Upper lobe of right lung (tissue), 1 donor: ENCODE data around the gene CEP126. TPM values are rescaled to one million over a fixed set of nuclear protein-coding genes. Genes with fewer than 3 reads are reported as not detected.
A peak's percentile ranks its signal among the peaks of the same experiment; 100 is the strongest.

Experiments
- ATAC-seq: fragments of 200-7000 bp; cut with Tn5 transposase; one replicate; pipeline ENCODE4 v1.9.1; 2020; ENCODE audit warnings: mild to moderate bottlenecking, moderate library complexity
- DNase-seq: peaks from one replicate; pipeline ENCODE4 v3.0.0-alpha.2; 2020
- H3K27ac ChIP-seq: fragments of 200-600 bp; one replicate; pipeline ENCODE4 v1.8.0; 2022
- H3K27me3 ChIP-seq: fragments of 200-600 bp; one replicate; pipeline ENCODE4 v1.8.0; 2022; ENCODE audit warnings: mild to moderate bottlenecking
- H3K36me3 ChIP-seq: fragments of 200-600 bp; one replicate; pipeline ENCODE4 v1.8.0; 2022
- H3K4me1 ChIP-seq: fragments of 200-600 bp; one replicate; pipeline ENCODE4 v1.8.0; 2022
- H3K4me3 ChIP-seq: fragments of 200-600 bp; one replicate; pipeline ENCODE4 v1.8.0; 2022; ENCODE audit warnings: mild to moderate bottlenecking
- H3K9me3 ChIP-seq: fragments of 200-600 bp; one replicate; pipeline ENCODE4 v1.8.0; 2022
- intact Hi-C: fragments of 100-400 bp; cut with DNase I; formaldehyde crosslinking; loops from one replicate; pipeline ENCODE4 v1.11.0; 2022
- total RNA-seq: library from RNA; stranded (reverse); fragmentation: NEBNext Ultra II Directional; extraction: Animal tissue kit (Norgen Biotek cat#: 25700); gene quantifications from one replicate; pipeline ENCODE4 v1.2.1, GENCODE V29; 2021
- TF ChIP-seq, protein P1 (sequence below): fragments of 200-600 bp; IDR thresholded peaks from one replicate; pipeline ENCODE4 v1.8.0; 2022; ENCODE audit warnings: antibody characterized with exemption
- donor health status: DM: no; HTN: yes; CAD: no; lungs with severe emphysema.

Gene CEP126
- total RNA-seq, 1 donor from 2014 or later = 4.3 TPM

- no peaks in the 10 kb centered on the region for H3K9me3 ChIP-seq
- no peaks in the 10 kb centered on the region for H3K4me1 ChIP-seq
- H3K27ac ChIP-seq = no peak overlapping the region
- H3K4me3 ChIP-seq = no peak overlapping the region
- no peaks in the 10 kb centered on the region for H3K36me3 ChIP-seq
- H3K27me3 ChIP-seq = no peaks in the 10 kb centered on the region
- no peak for DNase-seq
- no peak for ATAC-seq
- intact Hi-C loops = no loop called here
- TF ChIP-seq, protein P1, sequence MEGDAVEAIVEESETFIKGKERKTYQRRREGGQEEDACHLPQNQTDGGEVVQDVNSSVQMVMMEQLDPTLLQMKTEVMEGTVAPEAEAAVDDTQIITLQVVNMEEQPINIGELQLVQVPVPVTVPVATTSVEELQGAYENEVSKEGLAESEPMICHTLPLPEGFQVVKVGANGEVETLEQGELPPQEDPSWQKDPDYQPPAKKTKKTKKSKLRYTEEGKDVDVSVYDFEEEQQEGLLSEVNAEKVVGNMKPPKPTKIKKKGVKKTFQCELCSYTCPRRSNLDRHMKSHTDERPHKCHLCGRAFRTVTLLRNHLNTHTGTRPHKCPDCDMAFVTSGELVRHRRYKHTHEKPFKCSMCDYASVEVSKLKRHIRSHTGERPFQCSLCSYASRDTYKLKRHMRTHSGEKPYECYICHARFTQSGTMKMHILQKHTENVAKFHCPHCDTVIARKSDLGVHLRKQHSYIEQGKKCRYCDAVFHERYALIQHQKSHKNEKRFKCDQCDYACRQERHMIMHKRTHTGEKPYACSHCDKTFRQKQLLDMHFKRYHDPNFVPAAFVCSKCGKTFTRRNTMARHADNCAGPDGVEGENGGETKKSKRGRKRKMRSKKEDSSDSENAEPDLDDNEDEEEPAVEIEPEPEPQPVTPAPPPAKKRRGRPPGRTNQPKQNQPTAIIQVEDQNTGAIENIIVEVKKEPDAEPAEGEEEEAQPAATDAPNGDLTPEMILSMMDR = no peak
Measured at GRCh38 chr11:101907815-101908214, 7.0 kb upstream of the CEP126 start.

GRCh38 chr11:101909087-101909486 lies 5.7 kb upstream of the CEP126 start:
- ATAC-seq = no peak
- H3K4me3 ChIP-seq = no peak overlapping the region
- intact Hi-C loops = no loop called here
- no peaks in the 10 kb centered on the region for H3K9me3 ChIP-seq
- no peaks in the 10 kb centered on the region for H3K36me3 ChIP-seq
- no peaks in the 10 kb centered on the region for H3K4me1 ChIP-seq
- TF ChIP-seq, protein P1 = no peak
- H3K27me3 ChIP-seq = no peaks in the 10 kb centered on the region
- H3K27ac ChIP-seq = no peak overlapping the region
- no peak for DNase-seq

DNA sequence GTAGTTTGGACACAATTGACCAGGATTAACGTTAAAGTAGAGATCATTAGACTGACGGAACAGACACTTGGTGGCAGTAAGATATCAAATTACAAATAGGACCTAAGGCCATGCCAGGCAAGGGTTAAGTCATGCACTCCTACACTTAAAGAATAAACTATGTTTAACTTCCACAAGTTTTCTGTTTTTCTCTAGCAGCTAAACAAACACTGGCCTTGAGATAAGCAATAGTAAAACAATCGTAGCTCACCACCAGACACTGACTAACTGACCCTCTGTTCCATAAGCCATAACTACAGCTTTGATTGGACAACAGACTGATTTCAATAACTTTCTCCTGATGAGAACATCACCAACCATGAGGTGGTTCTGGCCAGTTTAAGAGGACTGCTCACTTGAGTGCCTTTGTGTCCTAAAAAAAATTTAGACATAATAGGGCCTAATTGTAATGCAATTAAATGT lies 2.0 kb upstream of the CEP126 start:
- Histone ChIP-seq H3K27ac (no peak overlapping the region), H3K36me3 (no peaks in the 10 kb centered on the region), H3K27me3 (no peaks in the 10 kb centered on the region), H3K4me1 (no peaks in the 10 kb centered on the region), H3K9me3 (no peaks in the 10 kb centered on the region), H3K4me3 (no peak overlapping the region)
- ATAC-seq (no peak), DNase-seq (no peak)
- TF ChIP-seq, protein P1 = no peak
- intact Hi-C loops = no loop called here

DNA sequence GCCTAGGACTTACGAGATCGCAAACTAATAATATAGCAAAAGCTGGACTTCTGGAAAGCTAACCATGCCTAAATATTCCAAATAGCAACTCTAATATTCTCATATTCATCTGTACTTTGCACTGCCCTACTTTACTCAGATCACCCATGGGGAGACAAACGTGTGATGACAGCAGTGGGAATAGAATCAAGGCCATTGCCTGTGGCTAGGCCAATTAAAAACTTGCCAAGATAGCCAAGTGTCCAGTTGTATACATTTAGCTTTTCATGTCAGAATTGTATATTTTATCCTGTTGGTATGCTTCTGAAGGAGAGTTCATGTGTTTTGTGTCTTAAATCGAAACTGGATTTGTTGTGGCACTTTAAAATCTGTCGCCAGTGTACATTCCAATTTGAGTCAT lies 1.2 kb upstream of the CEP126 start:
- H3K4me3 ChIP-seq = no peak overlapping the region
- no peaks in the 10 kb centered on the region for H3K36me3 ChIP-seq
- H3K27me3 ChIP-seq = no peaks in the 10 kb centered on the region
- DNase-seq (no peak), ATAC-seq (no peak)
- intact Hi-C loops = no loop called here
- no peak overlapping the region for H3K27ac ChIP-seq
- H3K9me3 ChIP-seq = no peaks in the 10 kb centered on the region
- H3K4me1 ChIP-seq = no peaks in the 10 kb centered on the region
- TF ChIP-seq, protein P1 = no peak

DNA sequence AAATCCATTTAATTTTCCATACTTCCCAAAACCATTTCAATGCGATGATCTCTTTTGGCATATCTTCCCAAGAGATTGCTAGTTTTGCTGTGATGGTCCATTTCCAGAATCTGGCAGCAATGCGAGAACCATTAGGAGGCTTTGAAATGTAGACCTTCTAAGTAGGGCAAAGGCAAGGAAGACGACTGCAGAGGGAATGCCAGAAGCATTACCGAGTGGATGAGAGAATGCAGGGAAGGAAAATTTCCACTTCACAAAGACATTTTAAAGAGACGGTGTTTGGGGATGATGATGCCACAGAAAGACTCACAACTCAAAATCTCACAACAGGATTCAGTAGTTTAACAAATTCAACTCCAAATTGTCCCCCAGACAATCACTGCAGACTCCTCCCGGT lies 471 bp upstream of the CEP126 start:
- intact Hi-C loops = no loop called here
- Histone ChIP-seq H3K27me3 (no peaks in the 10 kb centered on the region), H3K27ac (peak overlapping the region; percentile 86), H3K4me1 (no peaks in the 10 kb centered on the region), H3K4me3 (peak overlapping the region; percentile 77), H3K9me3 (no peaks in the 10 kb centered on the region), H3K36me3 (no peaks in the 10 kb centered on the region)
- ATAC-seq = no peak
- TF ChIP-seq, protein P1 = no peak
- DNase-seq = no peak

GRCh38 chr11:101915791-101916291 lies 1.0 kb downstream of the CEP126 start:
- TF ChIP-seq, protein P1 = no peak
- Histone ChIP-seq H3K4me1 (no peaks in the 10 kb centered on the region), H3K27ac (peak overlapping the region; percentile 86), H3K27me3 (no peaks in the 10 kb centered on the region), H3K4me3 (peak overlapping the region; percentile 77), H3K9me3 (no peaks in the 10 kb centered on the region), H3K36me3 (no peaks in the 10 kb centered on the region)
- ATAC-seq (peak; percentile 31), DNase-seq (no peak)
- intact Hi-C loops = no loop called here
